Activated naive CD4-positive, alpha-beta T cell treated with anti-CD3 and anti-CD28 coated beads, Interleukin-2, amount 50 U/mL, for 16 hours (primary cell): Measurements from ENCODE around the gene GUCA1A.
"Not testable (repeated sequence)": the region's sequence is repeated elsewhere in the genome, so short reads cannot be mapped to it uniquely, and the experiment has no call there.

Source experiments
- DNase-seq: peaks from one replicate; pipeline ENCODE4 v3.0.0-alpha.2; 2020

Gene GUCA1A

GRCh38 chr6:42148058-42148457 lies 25.1 kb upstream of the GUCA1A start:
- DNase-seq, result no peak

- no peak for DNase-seq
Observed at GRCh38 chr6:42150254-42150653, 22.9 kb upstream of the GUCA1A start.

DNA sequence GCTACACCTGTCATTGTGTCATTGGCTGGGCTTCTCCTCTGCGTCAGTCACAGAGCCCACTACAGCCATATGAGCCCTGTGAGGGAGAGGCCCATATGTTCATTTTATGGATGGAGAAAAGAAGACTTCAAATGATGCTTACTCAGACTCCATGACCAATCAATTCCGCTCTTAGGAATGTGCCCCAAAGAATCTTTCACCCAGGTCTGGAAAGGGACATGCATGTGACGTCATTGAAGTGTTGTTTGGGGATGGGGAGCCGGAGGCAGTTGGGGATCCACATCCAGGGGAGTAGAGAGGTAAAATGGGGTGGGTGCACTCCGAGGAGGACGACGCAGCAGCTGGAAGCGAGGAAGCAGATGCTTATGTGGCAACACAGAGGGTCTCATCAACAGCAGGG lies 21.1 kb upstream of the GUCA1A start:
- no peak for DNase-seq

DNA sequence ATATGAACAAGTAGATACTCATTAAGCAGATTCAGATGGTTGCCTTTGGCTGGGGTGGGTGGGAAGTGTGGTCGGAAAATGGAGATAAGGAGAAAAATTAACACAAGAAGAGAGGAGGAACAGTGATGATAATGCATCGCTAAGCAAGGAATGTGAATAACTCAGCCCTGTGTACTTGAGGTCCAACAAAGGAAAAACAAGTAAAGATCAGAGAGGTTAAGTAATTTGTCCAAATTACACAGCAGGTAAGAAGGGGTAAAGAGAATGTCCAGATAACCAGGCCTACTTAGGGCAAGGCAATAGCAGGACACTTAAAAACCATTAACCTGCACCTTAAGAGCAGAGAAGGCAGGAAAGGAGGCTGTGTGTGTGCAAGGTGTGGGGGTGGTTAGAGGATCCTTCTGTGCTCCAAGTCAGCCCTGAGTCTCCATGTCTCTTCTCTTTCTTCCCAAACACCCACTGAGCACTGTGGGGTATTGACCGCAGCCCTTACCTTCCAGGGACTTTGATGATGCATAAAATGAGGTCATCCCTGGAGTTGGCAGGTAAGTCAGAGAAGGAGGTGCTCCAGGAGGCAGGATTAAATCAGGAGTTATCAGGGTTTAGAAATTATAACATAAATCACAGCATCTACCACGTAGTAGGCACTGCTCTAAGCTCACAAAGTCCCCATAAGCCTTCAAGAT lies 20.5 kb upstream of the GUCA1A start:
- DNase-seq, result not testable (repeated sequence)

- no peak for DNase-seq
Observed at GRCh38 chr6:42153921-42154320, 19.2 kb upstream of the GUCA1A start.

DNA sequence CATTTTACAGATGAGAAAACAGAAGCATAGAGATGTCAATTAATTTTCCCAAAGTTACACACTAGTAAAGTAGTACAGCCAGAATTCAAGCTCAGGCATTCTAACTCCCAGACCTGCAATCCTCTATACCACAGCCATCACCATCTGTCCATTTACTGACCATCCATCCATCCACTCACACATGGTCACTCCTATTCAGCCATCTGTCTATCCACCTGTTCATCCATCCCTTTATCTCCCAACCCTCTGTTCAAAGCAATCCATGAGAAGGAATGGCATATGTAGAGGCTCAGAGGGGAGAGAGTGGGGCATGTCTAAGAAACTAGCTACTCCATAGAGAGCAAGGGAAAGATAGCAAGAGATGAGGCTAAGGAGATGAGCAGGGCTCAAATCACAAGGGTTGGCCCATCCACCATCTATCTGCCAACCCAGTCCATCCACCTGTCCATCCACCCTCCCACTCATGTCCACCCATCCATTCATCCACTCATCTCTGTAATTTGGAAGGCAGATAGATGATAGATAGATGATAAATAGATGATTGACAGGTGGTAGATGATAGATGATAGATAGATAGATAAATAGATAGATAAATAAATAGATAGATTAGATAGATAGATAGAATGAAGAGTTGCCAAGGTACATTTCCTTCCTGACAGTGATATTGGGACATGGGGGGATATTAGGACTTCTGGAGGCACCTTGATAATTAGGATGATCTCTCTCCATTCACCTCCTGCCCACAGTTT lies 18.5 kb upstream of the GUCA1A start:
- no peak for DNase-seq

GRCh38 chr6:42155293-42155692 lies 17.9 kb upstream of the GUCA1A start:
- DNase-seq, result no peak

DNA sequence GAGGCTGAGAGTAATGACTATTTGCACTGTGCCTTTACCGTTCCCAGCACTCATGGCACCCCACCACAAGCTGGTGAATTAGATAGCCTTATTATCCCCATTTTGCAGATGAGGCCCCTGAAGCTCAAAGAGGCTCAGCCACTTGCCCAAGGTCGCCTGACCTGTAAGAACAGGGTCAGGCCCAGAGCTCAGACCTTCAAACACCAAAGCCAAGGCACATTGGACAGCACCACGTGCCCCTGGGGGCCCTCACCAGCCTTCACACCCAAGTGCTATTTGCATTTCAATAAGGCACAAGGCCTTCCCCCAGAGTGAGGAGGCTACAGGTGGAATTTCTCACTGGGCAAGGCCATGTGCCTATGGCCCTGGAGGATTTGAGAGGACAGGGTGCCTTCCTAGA lies 16.5 kb upstream of the GUCA1A start:
- DNase-seq, result no peak

- no peak for DNase-seq
Observed at GRCh38 chr6:42158011-42158410, 15.2 kb upstream of the GUCA1A start.

GRCh38 chr6:42158631-42159030 lies 14.5 kb upstream of the GUCA1A start:
- DNase-seq, result no peak

GRCh38 chr6:42159431-42160024 lies 13.6 kb upstream of the GUCA1A start:
- no peak for DNase-seq

- DNase-seq, result no peak
Observed at GRCh38 chr6:42162384-42162783, 10.8 kb upstream of the GUCA1A start.

DNA sequence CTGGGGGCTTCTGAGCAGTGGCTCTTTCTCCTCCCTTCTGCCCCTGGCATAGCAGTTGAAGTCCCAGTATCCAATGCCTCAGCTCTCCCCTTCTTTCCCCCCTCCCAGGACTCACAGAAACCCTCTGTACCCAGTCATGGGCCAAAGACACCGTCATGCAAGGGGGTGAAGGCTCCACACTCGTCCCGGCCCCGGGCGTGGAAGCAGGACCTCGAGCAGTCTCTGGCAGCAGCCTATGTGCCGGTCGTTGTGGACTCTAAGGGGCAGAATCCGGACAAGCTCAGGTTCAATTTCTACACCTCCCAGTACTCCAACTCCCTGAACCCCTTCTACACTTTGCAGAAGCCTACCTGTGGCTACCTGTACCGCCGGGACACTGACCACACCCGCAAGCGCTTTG lies 10.4 kb upstream of the GUCA1A start:
- no peak for DNase-seq

DNA sequence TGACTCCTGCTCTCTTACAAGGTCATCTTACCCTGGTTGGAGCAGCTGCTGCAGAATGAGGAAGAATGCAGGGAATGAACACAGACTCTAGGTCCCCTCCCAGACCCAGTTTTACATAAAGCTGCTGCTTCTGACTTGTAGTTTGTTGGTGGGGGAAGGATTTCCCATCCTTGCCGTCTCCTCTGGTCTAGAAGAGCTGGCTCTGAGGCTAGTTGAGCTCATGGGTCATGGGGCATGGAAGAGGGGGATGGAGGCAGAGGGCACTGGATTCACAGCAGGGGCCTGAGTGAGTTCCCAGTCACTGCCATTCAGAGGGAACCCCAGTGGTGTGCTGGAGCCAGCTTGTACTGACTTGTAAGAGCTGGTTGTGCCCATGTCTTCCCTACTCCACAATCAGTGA lies 9.2 kb upstream of the GUCA1A start:
- no peak for DNase-seq

- DNase-seq, result no peak
Observed at GRCh38 chr6:42165016-42165415, 8.1 kb upstream of the GUCA1A start.

DNA sequence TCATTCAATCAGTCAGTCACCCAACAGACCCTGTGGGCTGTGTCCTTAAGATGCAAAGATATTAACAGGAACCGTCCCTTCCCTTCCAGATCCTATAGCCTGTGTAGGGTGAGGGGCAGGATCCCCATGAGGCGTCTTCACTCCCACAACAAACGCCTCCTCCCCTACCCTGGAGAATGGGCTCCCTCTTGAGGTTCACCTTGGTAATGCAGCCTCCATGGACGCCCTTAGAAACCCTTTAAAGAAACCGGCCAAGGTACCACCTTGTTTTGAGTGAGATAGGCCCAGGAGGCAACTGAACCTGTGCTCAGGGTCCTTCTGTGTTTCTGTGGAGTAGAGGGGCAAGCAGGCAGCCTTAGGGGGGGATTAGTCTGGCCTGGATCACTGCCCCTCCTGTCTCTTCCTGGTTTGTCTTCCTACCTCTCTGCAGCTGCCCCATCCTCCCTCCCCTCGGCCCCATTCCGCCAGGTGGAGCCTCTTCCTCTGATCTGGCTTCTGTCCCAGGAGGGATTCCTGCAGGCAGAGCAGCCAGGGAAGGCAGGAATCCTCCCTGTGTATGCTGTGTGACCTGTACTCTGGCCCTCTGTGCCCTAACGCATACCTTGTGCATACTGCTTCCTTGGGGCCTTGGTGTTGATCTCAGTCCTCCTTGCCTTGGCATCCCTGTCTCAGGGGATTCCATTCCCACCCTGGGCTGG lies 6.6 kb upstream of the GUCA1A start:
- peak; percentile 77 for DNase-seq

DNA sequence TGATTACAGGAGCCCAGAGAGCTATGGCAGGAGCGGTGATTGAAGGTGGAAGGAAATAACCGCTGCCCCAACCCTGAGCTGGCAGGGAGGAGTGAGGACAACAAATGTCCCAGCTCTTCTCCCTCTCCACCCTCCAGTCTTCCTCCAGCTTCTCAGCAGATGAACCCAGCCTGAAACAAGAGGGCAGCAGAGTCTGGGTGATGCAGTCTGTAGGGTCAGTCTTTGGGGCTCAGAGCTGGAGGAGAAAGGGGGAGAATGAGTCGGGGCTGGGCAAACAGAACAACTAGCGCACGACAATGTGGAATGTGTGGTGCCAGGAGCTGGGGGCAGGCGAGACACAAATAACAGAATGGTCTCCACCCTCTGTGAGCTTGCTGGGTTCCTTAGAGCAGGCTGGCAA lies 4.5 kb upstream of the GUCA1A start:
- no peak for DNase-seq

GRCh38 chr6:42169780-42170179 lies 3.4 kb upstream of the GUCA1A start:
- not testable (repeated sequence) for DNase-seq

DNA sequence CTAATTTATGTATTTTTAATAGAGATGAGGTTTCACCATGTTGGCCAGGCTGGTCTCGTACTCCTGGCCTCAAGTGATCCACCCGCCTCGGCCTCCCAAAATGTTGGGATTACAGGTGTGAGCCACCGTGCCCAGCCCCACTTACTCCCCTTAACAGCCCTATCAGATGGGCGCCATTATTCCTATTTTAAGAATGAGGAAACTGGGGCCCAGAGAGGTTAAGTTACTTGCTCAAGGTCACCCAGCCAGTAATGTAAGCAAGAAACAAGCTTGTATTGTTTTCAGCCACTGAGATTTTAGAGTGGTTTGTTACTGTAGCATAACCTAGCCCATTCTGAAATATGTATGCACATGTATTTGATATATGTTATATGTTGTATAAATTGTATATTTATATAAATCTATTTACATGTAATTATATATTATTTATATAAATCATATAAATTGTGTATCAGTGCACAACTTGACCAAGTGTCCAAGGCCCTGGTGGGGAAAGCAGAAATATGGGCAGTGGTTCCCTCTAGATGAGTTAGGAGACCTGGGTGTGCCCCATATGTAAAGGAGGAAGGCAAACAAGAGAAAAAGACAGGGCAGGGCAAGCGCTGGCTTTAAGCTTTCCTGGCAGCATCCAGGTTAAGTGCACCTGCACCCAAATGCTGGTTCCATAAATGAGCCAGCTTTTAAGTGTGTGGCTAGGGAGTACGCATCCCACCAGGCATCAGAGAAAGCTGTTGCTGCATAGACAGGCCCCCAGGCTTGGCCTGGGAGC lies 1.2 kb upstream of the GUCA1A start:
- no peak for DNase-seq

GRCh38 chr6:42175860-42176259 lies 2.7 kb downstream of the GUCA1A start:
- no peak for DNase-seq

DNA sequence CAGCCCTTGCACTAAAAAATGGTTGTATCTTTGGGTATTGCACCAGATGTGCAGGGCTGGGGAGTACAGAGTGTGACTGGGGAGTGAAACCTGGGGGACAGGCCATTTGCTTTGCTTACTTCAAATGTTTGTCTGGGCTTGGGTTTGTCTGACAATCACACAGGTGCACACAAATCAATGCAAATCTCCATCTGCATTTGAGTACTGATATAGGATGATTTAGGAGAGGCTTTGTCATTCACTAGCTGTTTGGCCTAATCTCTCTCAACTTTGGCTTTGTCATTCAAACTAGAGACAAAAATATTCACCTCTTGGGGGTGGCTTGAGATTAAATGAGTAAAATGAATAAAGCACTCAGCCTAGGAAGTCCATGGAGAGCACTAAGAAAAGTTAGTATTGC lies 3.8 kb downstream of the GUCA1A start:
- DNase-seq, result no peak

DNA sequence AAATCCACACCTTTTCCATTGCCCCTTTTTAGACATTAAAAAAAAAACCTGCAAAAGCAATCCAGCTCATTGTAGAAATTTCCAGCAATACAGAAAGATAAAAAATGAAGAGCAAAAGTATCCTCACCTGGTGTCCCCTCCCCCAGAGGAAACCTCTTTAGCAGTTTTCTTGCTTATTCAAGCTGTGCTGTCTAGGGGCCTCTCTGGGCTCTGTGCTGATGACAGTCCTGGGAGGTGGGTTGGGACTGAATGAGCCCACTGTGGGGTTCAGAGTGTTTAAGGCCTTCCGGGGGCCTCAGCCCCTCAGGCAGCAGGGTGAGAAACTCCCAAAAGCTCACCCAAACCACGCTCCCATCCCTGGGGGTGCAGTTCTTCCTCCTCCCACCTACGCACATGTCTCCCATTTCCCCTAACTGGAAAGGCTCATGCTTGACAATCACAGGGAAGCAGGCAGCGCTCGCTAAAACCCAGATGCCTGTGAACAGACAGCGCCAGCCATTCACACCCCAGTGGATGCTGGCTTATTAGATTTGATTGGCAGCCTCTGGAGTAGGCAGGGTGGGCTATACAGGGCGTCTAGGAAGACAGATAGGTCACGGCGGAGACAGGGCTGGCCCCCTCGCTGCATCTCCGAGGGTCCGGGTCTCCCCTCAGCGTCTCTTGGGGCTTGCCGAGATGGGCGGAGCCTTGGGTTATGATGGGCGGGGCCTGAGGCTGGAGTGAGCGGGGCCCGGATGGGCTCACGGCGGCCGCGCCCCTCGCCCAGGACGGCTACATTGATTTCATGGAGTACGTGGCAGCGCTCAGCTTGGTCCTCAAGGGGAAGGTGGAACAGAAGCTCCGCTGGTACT lies 4.6 kb downstream of the GUCA1A start:
- peak; percentile 32 for DNase-seq
